Colonic mucosa (tissue), 4 donors: ENCODE results near the gene ZNF790. TPM values are rescaled to one million over a fixed set of nuclear protein-coding genes. Genes with fewer than 3 reads are reported as not detected.
A peak's percentile ranks its signal among the peaks of the same experiment; 100 is the strongest.

Source experiments
- DNase-seq: peaks from one replicate; pipeline ENCODE4 v3.0.0-alpha.2; 2020
- H3K27ac ChIP-seq: fragments of 200-600 bp; one replicate; pipeline ENCODE4 v1.8.0; 2021
- H3K27me3 ChIP-seq: fragments of 200-600 bp; one replicate; pipeline ENCODE4 v1.8.0; 2021
- H3K36me3 ChIP-seq: fragments of 200-600 bp; one replicate; pipeline ENCODE4 v1.8.0; 2021
- H3K4me1 ChIP-seq: fragments of 200-600 bp; one replicate; pipeline ENCODE4 v1.8.0; 2021; ENCODE audit warnings: mild to moderate bottlenecking
- H3K4me3 ChIP-seq: fragments of 200-600 bp; one replicate; pipeline ENCODE4 v1.8.0; 2021
- H3K9ac ChIP-seq, 2 donors: one replicate each; pipeline ENCODE4 v1.7.0; 2013; ENCODE audit warnings: control low read depth in 2 of 2, low read depth in 2 of 2, low read length in 2 of 2
- H3K9me3 ChIP-seq: fragments of 200-600 bp; one replicate; pipeline ENCODE4 v1.8.0; 2021
- intact Hi-C: fragments of 100-400 bp; cut with DNase I; formaldehyde crosslinking; loops from one replicate; pipeline ENCODE4 v1.14.1; 2022
- total RNA-seq, 2 donors: library from RNA; stranded (reverse); fragmentation: NEBNext Ultra II Directional in 1 of 2; extraction: Animal tissue kit (Norgen Biotek cat#: 25700) in 1 of 2; gene quantifications; one replicate each; pipeline ENCODE4 v1.2.1, GENCODE V29; 2021
- TF ChIP-seq, protein P1 (sequence below): fragments of 200-600 bp; IDR thresholded peaks from one replicate; pipeline ENCODE4 v1.8.0; 2022; ENCODE audit warnings: antibody characterized with exemption, mild to moderate bottlenecking
- donor health status: healthy.
- donor health status: DM: no; HTN: no; CAD: no.
- donor health status: DM: no; HTN: no; CAD: no.

Gene ZNF790
- total RNA-seq, 2 donors from 2014 or later: 3.1 to 3.9 TPM

DNA sequence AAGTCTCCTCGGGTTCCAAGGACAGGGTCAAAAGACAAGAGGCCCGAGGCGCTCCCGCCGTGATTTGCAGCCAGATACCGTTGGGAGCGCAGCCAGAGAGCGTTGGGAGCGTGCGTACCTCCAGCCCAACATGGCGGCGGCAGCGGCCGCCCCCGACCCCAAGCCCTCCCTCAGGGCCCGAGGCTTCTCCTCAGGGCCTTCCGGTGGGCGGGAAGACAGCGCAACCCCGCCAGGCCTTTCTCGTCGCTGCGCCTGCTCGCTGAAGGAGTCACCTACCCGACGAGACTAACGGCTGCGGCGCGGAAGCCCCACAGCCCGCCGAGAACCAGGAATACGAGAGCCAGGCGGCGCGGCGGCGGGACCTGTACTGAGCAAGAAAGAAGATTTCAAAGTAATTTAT is 62.4 kb downstream of the ZNF790 start:
- no peak overlapping the region for H3K27ac ChIP-seq
- H3K36me3 ChIP-seq: no peaks in the 10 kb centered on the region
- H3K9ac ChIP-seq: no peak overlapping the region
- H3K4me3 ChIP-seq: no peak overlapping the region
- no peaks in the 10 kb centered on the region for H3K4me1 ChIP-seq
- intact Hi-C loops: loop anchor here (10.0 kb wide), 1 partner anchor 59 kb away; the partner anchor contains the start of gene ZNF790
- TF ChIP-seq, protein P1, sequence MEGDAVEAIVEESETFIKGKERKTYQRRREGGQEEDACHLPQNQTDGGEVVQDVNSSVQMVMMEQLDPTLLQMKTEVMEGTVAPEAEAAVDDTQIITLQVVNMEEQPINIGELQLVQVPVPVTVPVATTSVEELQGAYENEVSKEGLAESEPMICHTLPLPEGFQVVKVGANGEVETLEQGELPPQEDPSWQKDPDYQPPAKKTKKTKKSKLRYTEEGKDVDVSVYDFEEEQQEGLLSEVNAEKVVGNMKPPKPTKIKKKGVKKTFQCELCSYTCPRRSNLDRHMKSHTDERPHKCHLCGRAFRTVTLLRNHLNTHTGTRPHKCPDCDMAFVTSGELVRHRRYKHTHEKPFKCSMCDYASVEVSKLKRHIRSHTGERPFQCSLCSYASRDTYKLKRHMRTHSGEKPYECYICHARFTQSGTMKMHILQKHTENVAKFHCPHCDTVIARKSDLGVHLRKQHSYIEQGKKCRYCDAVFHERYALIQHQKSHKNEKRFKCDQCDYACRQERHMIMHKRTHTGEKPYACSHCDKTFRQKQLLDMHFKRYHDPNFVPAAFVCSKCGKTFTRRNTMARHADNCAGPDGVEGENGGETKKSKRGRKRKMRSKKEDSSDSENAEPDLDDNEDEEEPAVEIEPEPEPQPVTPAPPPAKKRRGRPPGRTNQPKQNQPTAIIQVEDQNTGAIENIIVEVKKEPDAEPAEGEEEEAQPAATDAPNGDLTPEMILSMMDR: no peak
- no peak for DNase-seq
- no peaks in the 10 kb centered on the region for H3K9me3 ChIP-seq
- H3K27me3 ChIP-seq: no peaks in the 10 kb centered on the region

DNA sequence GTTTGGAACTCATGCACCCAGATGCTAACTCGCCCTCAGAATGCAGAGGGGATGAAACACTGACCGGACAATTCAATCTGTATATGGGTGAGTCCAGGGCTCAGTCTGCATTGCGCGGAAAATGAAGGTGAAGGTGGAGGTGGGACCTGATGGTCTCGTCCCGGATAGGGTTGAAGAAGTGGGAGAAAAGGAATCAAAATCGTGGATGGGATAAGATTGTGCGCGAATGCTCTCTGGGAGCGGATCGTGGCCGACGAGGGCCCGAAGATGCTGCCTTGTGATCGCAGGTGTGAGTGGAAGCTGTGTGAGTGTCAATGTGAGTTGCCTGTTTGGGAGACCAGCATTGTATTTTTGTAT is 65.0 kb downstream of the ZNF790 start:
- intact Hi-C loops: loop anchor here (10.0 kb wide), 1 partner anchor 62 kb away; the partner anchor contains the start of gene ZNF790
- Histone ChIP-seq H3K27ac (no peak overlapping the region), H3K4me3 (peak overlapping the region; percentile 93), H3K9ac (peak overlapping the region; percentile 37 to 70), H3K4me1 (no peaks in the 10 kb centered on the region), H3K27me3 (no peaks in the 10 kb centered on the region), H3K36me3 (no peaks in the 10 kb centered on the region), H3K9me3 (no peaks in the 10 kb centered on the region)
- TF ChIP-seq, protein P1: no peak
- no peak for DNase-seq

DNA sequence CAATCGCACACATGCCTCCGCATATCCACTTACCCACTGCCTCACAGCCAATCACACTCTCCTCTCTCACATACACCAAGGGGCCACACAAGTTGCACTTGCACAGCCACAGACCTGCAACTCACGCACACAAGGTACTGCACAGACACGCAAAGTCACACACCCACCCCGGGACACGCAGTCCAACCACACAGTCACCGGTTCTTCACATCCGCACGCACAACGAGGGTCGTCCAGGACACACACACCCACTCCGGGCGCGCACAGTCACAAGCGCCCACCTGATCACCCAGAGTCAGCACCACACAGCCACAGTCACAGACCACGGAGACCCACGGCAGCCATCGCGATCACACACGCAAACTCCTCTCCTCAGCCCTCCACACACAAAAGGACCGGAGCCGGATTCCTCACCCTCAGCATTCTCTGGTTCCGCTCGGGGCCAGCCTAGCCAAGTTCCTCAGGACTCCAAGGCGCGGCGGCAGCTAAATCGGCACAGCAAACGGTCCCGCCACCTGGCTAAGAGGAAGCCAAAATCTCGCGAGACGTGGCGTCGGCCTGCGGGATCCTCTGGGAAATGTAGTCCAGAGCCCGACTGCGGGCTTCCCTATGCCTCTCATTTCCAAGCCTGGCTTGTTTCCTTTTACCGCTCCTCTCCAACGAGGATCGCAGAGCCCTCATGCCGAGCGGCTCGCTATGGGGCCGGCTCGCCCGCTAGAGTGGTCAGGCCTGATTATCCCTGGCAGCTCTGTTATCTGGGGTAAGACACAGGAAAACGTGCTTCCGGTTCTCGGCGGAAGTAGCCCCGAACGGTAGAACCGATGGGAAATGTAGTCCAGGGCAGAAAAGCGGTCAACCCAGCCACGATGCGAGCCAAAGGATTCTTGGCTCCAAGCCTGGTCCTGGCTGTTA is 65.6 kb downstream of the ZNF790 start, which contains the start of gene ZNF850:
Gene ZNF850 (minus strand): TSS at position 497 of the 912 bp plus-strand sequence. CDS start 10,201 bp downstream, outside the sequence.
- H3K4me1 ChIP-seq: no peaks in the 10 kb centered on the region
- H3K36me3 ChIP-seq: no peaks in the 10 kb centered on the region
- H3K4me3 ChIP-seq: peak within 1 kb of the TSS; percentile 93
- no peaks in the 10 kb centered on the region for H3K27me3 ChIP-seq
- TF ChIP-seq, protein P1: no peak
- H3K9ac ChIP-seq: peak within 1 kb of the TSS; percentile 70 to 83
- no peaks in the 10 kb centered on the region for H3K9me3 ChIP-seq
- peak within 1 kb of the TSS; percentile 66 for H3K27ac ChIP-seq
- peak; percentile 96 for DNase-seq
- intact Hi-C loops: loop anchor here (10.0 kb wide), 1 partner anchor 62 kb away; the partner anchor contains the start of gene ZNF790

DNA sequence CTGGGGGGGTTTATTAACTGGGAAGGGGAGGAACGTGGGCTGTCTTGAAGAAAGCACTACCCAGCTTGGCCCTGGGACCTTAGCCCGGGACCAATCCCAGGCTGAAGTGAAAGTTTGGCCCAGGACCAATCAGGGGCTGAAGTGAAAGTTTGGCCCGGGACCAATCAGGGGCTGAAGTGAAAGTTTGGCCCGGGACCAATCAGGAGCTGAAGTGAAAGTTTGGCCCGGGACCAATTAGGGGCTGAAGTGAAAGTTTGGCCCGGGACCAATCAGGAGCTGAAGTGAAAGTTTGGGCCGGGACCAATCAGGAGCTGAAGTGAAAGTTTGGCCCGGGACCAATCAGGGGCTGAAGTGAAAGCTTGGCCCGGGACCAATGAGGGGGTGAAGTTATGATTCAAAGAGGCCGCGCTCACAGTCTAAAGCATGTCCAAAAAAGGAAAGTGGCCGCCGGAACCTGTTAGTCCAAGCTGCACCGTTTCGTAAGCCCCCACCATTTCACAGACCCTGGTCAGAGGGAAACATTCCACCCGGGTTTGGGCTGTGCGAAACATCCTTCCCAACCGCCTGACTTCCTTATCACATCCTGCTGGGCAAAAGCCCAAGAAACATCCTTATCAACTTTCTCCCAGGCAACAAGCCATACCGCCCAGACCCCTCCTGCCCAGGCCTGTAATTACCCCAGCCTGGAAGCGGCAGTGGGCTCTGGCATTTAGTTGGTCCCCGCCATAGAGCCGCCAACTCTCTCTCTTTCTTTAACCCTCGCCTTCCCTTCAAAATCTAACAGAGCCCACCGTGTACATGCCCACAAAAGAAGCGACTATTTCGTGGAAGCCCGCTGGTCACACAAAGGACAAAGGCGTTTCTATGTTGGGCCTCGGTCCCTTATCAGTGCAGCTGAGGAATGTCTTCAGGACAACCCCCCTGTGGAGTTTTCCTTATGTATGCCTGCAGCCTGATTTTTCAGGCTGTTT is 66.6 kb downstream of the ZNF790 start:
- TF ChIP-seq, protein P1: no peak
- intact Hi-C loops: loop anchor here (10.0 kb wide), 1 partner anchor 63 kb away; the partner anchor contains the start of gene ZNF790
- H3K4me3 ChIP-seq: peak overlapping the region; percentile 93

More for the DNA sequence above, 66.6 kb downstream of the ZNF790 start:
- DNase-seq: peak; percentile 62
- Histone ChIP-seq H3K4me1 (no peaks in the 10 kb centered on the region), H3K36me3 (no peaks in the 10 kb centered on the region), H3K9ac (peak overlapping the region; percentile 70 to 83), H3K27ac (no peak overlapping the region), H3K27me3 (no peaks in the 10 kb centered on the region), H3K9me3 (no peaks in the 10 kb centered on the region)

Other genes with a start within 250 kb of the ZNF790 start
- 1 to 10 TPM in 1 of 2 donors, under 1 TPM in 1; 0.37 to 1.9 TPM for gene ZNF382, start 233.1 kb downstream of the ZNF790 start, total RNA-seq
- 1 to 10 TPM; 3.7 to 4.2 TPM for gene ZNF461, start 171.6 kb downstream of the ZNF790 start, total RNA-seq
- 1 to 10 TPM; 2.7 to 4.6 TPM for gene ZNF567, start 150.8 kb downstream of the ZNF790 start, total RNA-seq
- 1 to 10 TPM; 1.1 to 3.1 TPM for gene ZNF850, start 65.6 kb downstream of the ZNF790 start, total RNA-seq
- 1 to 10 TPM; 2.3 to 2.9 TPM for gene ZNF345, start 12.5 kb upstream of the ZNF790 start, total RNA-seq
- gene ZNF829, start 77.9 kb upstream of the ZNF790 start, total RNA-seq: 1 to 10 TPM; 1.1 to 1.8 TPM
- 1 to 10 TPM; 2.5 to 4.7 TPM for gene ZNF568, start 77.9 kb upstream of the ZNF790 start, total RNA-seq
- gene ZNF420, start 240.0 kb upstream of the ZNF790 start, total RNA-seq: 1 to 10 TPM; 6.3 to 6.7 TPM